PC-9 (cell line): ENCODE measurements around the gene MT2A.

Experiments
- EZH2 ChIP-seq: fragments of 200-600 bp; sonication (generic); IDR thresholded peaks from 2 replicates; pipeline ENCODE4 v1.8.0; 2017; ENCODE audit warnings: antibody characterized with exemption, low read depth
- TF ChIP-seq, protein P1 (sequence below): fragments of 200-600 bp; sonication (generic); conservative IDR thresholded peaks from 2 replicates; pipeline ENCODE4 v1.6.1; 2017; ENCODE audit warnings: mixed run types, antibody characterized with exemption, mild to moderate bottlenecking, moderate library complexity

DNA sequence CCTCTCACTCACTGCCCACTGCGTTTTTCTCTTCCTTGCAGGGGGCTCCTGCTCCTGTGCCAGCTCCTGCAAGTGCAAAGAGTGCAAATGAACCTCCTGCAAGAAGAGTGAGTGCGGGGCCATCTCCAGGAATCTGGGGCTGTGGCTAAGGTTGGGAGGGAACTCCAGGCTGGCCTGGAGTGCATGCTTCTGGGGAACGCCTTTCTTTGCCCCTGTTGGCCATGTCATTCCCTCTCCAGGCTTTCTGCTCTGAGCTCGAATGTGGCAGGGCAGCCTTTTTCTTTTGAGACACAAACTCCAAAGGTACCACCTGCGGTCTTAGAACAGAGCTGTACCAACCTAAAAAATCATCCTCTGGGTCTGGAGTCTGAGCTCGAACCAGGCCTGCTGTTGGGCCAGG is 9.8 kb downstream of the MT2A start:
- TF ChIP-seq, protein P1, sequence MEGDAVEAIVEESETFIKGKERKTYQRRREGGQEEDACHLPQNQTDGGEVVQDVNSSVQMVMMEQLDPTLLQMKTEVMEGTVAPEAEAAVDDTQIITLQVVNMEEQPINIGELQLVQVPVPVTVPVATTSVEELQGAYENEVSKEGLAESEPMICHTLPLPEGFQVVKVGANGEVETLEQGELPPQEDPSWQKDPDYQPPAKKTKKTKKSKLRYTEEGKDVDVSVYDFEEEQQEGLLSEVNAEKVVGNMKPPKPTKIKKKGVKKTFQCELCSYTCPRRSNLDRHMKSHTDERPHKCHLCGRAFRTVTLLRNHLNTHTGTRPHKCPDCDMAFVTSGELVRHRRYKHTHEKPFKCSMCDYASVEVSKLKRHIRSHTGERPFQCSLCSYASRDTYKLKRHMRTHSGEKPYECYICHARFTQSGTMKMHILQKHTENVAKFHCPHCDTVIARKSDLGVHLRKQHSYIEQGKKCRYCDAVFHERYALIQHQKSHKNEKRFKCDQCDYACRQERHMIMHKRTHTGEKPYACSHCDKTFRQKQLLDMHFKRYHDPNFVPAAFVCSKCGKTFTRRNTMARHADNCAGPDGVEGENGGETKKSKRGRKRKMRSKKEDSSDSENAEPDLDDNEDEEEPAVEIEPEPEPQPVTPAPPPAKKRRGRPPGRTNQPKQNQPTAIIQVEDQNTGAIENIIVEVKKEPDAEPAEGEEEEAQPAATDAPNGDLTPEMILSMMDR, result no peak
- no peak for TF ChIP-seq EZH2
